Mesendoderm (in vitro differentiated cells): ENCODE data around the gene EPG5.

Experiments
- DNase-seq: peaks from one replicate; pipeline ENCODE4 v3.0.0; 2013
- H2AK5ac ChIP-seq: 2 replicates; pipeline ENCODE4 v1.6.1; 2013; ENCODE audit warnings: low read length, inconsistent platforms
- H2BK120ac ChIP-seq: 2 replicates; pipeline ENCODE4 v1.6.1; 2013; ENCODE audit warnings: low read depth, mild to moderate bottlenecking, low read length, moderate library complexity, mixed read lengths
- H2BK15ac ChIP-seq: replicated peaks from 2 replicates; pipeline ENCODE4 v1.6.1; 2013; ENCODE audit warnings: low read depth, mild to moderate bottlenecking, moderate library complexity
- H2BK5ac ChIP-seq: 2 replicates; pipeline ENCODE4 v1.6.1; 2013; ENCODE audit warnings: low read length, inconsistent platforms
- H3K18ac ChIP-seq: 2 replicates; pipeline ENCODE4 v1.6.1; 2013; ENCODE audit warnings: mild to moderate bottlenecking, low read length, mixed read lengths
- H3K23ac ChIP-seq: one replicate; pipeline ENCODE4 v1.6.1; 2013; ENCODE audit warnings: low read length
- H3K27ac ChIP-seq: 2 replicates; pipeline ENCODE4 v1.5.1; 2013; ENCODE audit warnings: low read depth, mild to moderate bottlenecking, inconsistent platforms, low read length, moderate library complexity
- H3K27me3 ChIP-seq: 2 replicates; pipeline ENCODE4 v1.6.1; 2013; ENCODE audit warnings: low read length, control low read depth, mild to moderate bottlenecking, inconsistent platforms; ENCODE audit not compliant: insufficient read depth, poor library complexity
- H3K36me3 ChIP-seq: 2 replicates; pipeline ENCODE4 v1.6.1; 2013; ENCODE audit warnings: low read length, inconsistent platforms; ENCODE audit not compliant: control insufficient read depth, insufficient read depth
- H3K4ac ChIP-seq: one replicate; pipeline ENCODE4 v1.6.1; 2013; ENCODE audit warnings: low read depth, mild to moderate bottlenecking, low read length, moderate library complexity
- H3K4me1 ChIP-seq: 2 replicates; pipeline ENCODE4 v1.6.1; 2013; ENCODE audit warnings: low read depth, low read length, inconsistent platforms; ENCODE audit not compliant: control insufficient read depth
- H3K4me2 ChIP-seq: 2 replicates; pipeline ENCODE4 v1.6.1; 2013; ENCODE audit warnings: low read length
- H3K4me3 ChIP-seq: 2 replicates; pipeline ENCODE4 v1.5.1; 2013; ENCODE audit warnings: mild to moderate bottlenecking, low read length
- H3K56ac ChIP-seq: one replicate; pipeline ENCODE4 v1.6.1; 2013; ENCODE audit warnings: low read length
- H3K79me1 ChIP-seq: 2 replicates; pipeline ENCODE4 v1.6.1; 2013; ENCODE audit warnings: low read length, inconsistent platforms
- H3K79me2 ChIP-seq: 2 replicates; pipeline ENCODE4 v1.6.1; 2013; ENCODE audit warnings: mild to moderate bottlenecking, low read length; ENCODE audit not compliant: control insufficient read depth, insufficient read depth
- H3K9ac ChIP-seq: 2 replicates; pipeline ENCODE4 v1.6.1; 2013; ENCODE audit warnings: low read length, inconsistent platforms
- H4K5ac ChIP-seq: one replicate; pipeline ENCODE4 v1.6.1; 2013; ENCODE audit warnings: low read length
- H4K8ac ChIP-seq: one replicate; pipeline ENCODE4 v1.6.1; 2013; ENCODE audit warnings: low read depth, mild to moderate bottlenecking, control low read depth, low read length, moderate library complexity
- WGBS: extraction: QIAGEN DNeasy Blood & Tissue Kit; methylation state at CpG from one replicate; pipeline ENCODE4 v1.1.7; 2013; ENCODE audit warnings: low lambda C conversion rate, missing lambda C conversion rate; ENCODE audit not compliant: insufficient coverage; ENCODE audit errors: extremely low coverage; 5-methylcytosine and 5-hydroxymethylcytosine counted together

Gene EPG5

GRCh38 chr18:45913276-45913675 lies 53.9 kb downstream of the EPG5 start:
- Histone ChIP-seq H4K8ac (no peak overlapping the region), H3K27me3 (no peaks in the 10 kb centered on the region), H3K4ac (no peak overlapping the region), H2BK5ac (no peak overlapping the region), H3K4me1 (no peaks in the 10 kb centered on the region), H3K79me2 (no peaks in the 10 kb centered on the region), H2BK120ac (no peak overlapping the region), H3K36me3 (peaks cover 4% of the 10 kb centered on the region), H4K5ac (no peak overlapping the region), H3K23ac (no peak overlapping the region), H3K27ac (no peak overlapping the region), H3K18ac (no peak overlapping the region), H3K79me1 (no peaks in the 10 kb centered on the region), H2BK15ac (no peak overlapping the region), H3K9ac (no peak overlapping the region), H3K4me2 (no peak overlapping the region), H2AK5ac (no peak overlapping the region), H3K56ac (no peak overlapping the region), H3K4me3 (no peak overlapping the region)
- no peak for DNase-seq
- no CpG with 5 or more reads among the region's 4 CpGs for WGBS

GRCh38 chr18:45910405-45911023 lies 56.6 kb downstream of the EPG5 start:
- H4K5ac ChIP-seq = no peak overlapping the region
- H2BK5ac ChIP-seq = no peak overlapping the region
- H3K4me2 ChIP-seq = no peak overlapping the region
- no peak overlapping the region for H2BK120ac ChIP-seq
- no peak overlapping the region for H2BK15ac ChIP-seq
- H3K4me1 ChIP-seq = no peaks in the 10 kb centered on the region
- H3K27ac ChIP-seq = no peak overlapping the region
- no peak overlapping the region for H3K9ac ChIP-seq
- no peaks in the 10 kb centered on the region for H3K27me3 ChIP-seq
- H3K18ac ChIP-seq = no peak overlapping the region
- H3K23ac ChIP-seq = no peak overlapping the region
- no peak overlapping the region for H3K56ac ChIP-seq
- no peaks in the 10 kb centered on the region for H3K79me1 ChIP-seq
- peaks cover 4% of the 10 kb centered on the region for H3K36me3 ChIP-seq
- H2AK5ac ChIP-seq = no peak overlapping the region
- WGBS = no CpG with 5 or more reads among the region's 4 CpGs
- no peaks in the 10 kb centered on the region for H3K79me2 ChIP-seq
- no peak overlapping the region for H3K4me3 ChIP-seq
- H3K4ac ChIP-seq = no peak overlapping the region
- no peak overlapping the region for H4K8ac ChIP-seq
- DNase-seq = peak; percentile 63

- Histone ChIP-seq H3K18ac (no peak overlapping the region), H4K8ac (no peak overlapping the region), H3K4me2 (no peak overlapping the region), H3K56ac (no peak overlapping the region), H3K27me3 (no peaks in the 10 kb centered on the region), H3K36me3 (no peaks in the 10 kb centered on the region), H4K5ac (no peak overlapping the region), H3K27ac (no peak overlapping the region), H3K9ac (no peak overlapping the region), H3K4ac (no peak overlapping the region), H2BK5ac (no peak overlapping the region), H3K79me2 (no peaks in the 10 kb centered on the region), H3K4me3 (no peak overlapping the region), H2AK5ac (no peak overlapping the region), H3K4me1 (no peaks in the 10 kb centered on the region), H2BK120ac (no peak overlapping the region), H3K79me1 (no peaks in the 10 kb centered on the region), H2BK15ac (no peak overlapping the region), H3K23ac (no peak overlapping the region)
- no CpG with 5 or more reads among the region's 1 CpG for WGBS
- DNase-seq = no peak
Measured at GRCh38 chr18:45901654-45902210, 65.4 kb downstream of the EPG5 start.

GRCh38 chr18:45900623-45901022 lies 66.5 kb downstream of the EPG5 start:
- Histone ChIP-seq H3K18ac (no peak overlapping the region), H2AK5ac (no peak overlapping the region), H3K4me1 (no peaks in the 10 kb centered on the region), H3K4ac (no peak overlapping the region), H3K9ac (no peak overlapping the region), H2BK15ac (no peak overlapping the region), H3K4me3 (no peak overlapping the region), H4K5ac (no peak overlapping the region), H3K36me3 (no peaks in the 10 kb centered on the region), H3K79me1 (no peaks in the 10 kb centered on the region), H3K27ac (no peak overlapping the region), H2BK5ac (no peak overlapping the region), H4K8ac (no peak overlapping the region), H3K27me3 (no peaks in the 10 kb centered on the region), H3K4me2 (no peak overlapping the region), H3K79me2 (no peaks in the 10 kb centered on the region), H3K56ac (no peak overlapping the region), H3K23ac (no peak overlapping the region), H2BK120ac (no peak overlapping the region)
- no peak for DNase-seq
- no CpG with 5 or more reads among the region's 4 CpGs for WGBS

GRCh38 chr18:45896991-45897390 lies 70.1 kb downstream of the EPG5 start:
- H3K79me2 ChIP-seq = no peaks in the 10 kb centered on the region
- H3K18ac ChIP-seq = no peak overlapping the region
- no peak overlapping the region for H2AK5ac ChIP-seq
- no peaks in the 10 kb centered on the region for H3K36me3 ChIP-seq
- no peaks in the 10 kb centered on the region for H3K27me3 ChIP-seq
- no peak overlapping the region for H2BK15ac ChIP-seq
- no peaks in the 10 kb centered on the region for H3K4me1 ChIP-seq
- no peak overlapping the region for H3K56ac ChIP-seq
- H3K27ac ChIP-seq = no peak overlapping the region
- no peak for DNase-seq
- no peak overlapping the region for H2BK5ac ChIP-seq
- H3K79me1 ChIP-seq = no peaks in the 10 kb centered on the region
- H3K4me2 ChIP-seq = no peak overlapping the region
- no peak overlapping the region for H4K8ac ChIP-seq
- no peak overlapping the region for H3K23ac ChIP-seq
- no peak overlapping the region for H2BK120ac ChIP-seq
- no peak overlapping the region for H4K5ac ChIP-seq
- no peak overlapping the region for H3K9ac ChIP-seq
- no peak overlapping the region for H3K4ac ChIP-seq
- no peak overlapping the region for H3K4me3 ChIP-seq

GRCh38 chr18:45896452-45896851 lies 70.7 kb downstream of the EPG5 start:
- Histone ChIP-seq H2AK5ac (no peak overlapping the region), H3K79me2 (no peaks in the 10 kb centered on the region), H3K27me3 (no peaks in the 10 kb centered on the region), H4K8ac (no peak overlapping the region), H3K23ac (no peak overlapping the region), H3K4ac (no peak overlapping the region), H3K27ac (no peak overlapping the region), H3K4me2 (no peak overlapping the region), H2BK5ac (no peak overlapping the region), H3K18ac (no peak overlapping the region), H3K56ac (no peak overlapping the region), H3K36me3 (no peaks in the 10 kb centered on the region), H3K4me3 (no peak overlapping the region), H2BK120ac (no peak overlapping the region), H4K5ac (no peak overlapping the region), H2BK15ac (no peak overlapping the region), H3K79me1 (no peaks in the 10 kb centered on the region), H3K4me1 (no peaks in the 10 kb centered on the region), H3K9ac (no peak overlapping the region)
- WGBS = no CpG with 5 or more reads among the region's 7 CpGs
- DNase-seq = no peak
